IPS DF 4.7 (cell line): Measurements from ENCODE around the gene ADAM12.

Experiments
- DNase-seq: peaks from one replicate; pipeline ENCODE4 v3.0.0-alpha.2; 2013; ENCODE audit warnings: low spot score; ENCODE audit errors: extremely low read depth

The ADAM12 gene

DNA sequence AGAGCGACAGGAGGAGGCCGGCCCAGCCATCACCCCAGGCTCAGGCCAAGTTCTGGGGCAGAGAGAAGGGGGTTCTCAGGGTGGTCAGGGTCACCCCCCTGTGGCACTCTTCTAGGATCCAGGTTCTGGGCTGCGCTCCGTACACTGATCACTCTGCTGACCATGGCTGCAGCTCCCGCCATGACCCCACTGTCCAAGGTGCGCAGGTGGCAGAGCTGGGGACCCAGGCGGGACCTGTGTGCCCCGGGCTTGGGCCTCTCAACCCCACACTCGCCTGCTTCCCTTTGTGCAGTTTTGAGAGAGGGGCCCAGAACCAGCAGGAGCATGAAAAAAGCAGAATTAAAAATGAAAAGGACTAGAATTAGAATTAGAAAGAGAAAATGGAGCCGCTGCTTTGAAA, 264.8 kb downstream of the ADAM12 start:
- DNase-seq = no peak

DNA sequence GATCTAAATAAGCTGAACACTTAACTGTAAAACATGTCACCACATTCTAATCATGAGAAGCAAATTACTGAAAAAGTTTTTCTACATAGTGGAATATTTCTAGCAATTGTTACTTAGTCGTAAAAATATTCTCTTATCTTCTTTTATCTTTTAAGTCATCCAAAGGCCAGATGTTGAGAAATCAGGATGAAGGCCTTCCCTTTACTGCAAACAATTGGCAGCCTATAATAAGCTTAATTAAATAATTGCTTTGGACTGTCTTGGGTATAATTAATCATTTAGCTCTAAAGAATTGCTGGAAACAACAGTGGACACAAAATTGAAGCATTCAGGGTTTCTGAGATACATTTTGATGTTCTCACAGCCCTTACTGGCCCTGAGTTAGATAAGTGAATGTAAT, 265.4 kb downstream of the ADAM12 start:
- no peak for DNase-seq

DNA sequence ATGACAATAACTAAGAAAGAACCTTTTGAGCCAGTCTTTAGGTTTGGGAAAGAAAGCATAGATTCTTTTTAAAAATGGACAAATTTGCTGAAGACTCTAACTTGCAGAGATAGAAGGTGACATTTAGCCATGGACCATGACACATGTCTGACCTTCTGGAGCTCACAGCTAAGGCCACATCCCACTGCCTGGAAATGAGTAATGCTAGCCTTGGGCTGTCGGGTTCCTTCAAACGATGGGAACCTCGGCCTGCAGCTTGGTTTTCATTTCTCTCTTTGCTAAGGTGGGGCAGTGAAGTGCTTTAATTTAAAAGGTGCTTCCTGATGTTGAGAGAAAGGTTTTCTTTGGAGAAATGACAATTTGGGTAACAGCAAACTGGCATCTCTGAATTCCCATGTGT, 268.7 kb downstream of the ADAM12 start:
- no peak for DNase-seq

DNA sequence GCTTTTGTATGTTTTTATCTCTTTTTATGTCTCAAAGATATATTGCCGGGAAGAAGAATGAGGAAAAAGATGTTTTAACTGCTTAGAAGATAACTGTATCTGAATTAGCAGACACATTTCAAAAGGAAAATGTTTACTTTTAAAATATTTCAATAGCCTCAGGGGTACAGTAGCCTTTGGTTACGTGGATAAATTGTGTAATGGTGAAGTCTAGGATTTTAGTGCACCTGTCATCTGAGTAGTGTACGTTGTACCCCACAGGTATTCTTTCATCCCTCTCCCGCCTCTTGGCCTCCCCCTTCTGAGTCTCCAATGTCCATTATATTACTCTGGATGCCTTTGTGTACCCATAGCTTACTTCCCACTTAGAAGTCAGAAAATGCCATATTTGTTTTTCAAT, 269.8 kb downstream of the ADAM12 start:
- no peak for DNase-seq

DNA sequence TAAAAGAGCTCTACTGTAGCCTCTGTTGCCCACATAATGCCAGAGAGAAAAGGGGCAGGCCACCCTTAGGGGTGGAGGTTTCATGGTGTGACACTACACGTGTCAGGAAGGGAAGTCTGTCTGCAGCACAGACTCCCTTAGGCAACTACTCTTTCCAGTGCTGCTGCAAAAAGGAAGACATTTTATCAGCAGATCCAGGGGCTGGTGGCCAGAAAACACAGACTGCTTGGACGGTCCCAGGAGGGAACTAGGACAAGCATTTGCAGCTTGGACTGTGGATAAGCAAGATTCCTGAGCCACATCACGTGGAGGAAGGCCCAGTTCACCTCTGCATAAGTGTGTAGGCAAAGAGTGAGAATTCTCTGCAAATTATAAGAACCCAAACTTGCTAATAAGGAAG, 271.1 kb downstream of the ADAM12 start:
- no peak for DNase-seq

DNA sequence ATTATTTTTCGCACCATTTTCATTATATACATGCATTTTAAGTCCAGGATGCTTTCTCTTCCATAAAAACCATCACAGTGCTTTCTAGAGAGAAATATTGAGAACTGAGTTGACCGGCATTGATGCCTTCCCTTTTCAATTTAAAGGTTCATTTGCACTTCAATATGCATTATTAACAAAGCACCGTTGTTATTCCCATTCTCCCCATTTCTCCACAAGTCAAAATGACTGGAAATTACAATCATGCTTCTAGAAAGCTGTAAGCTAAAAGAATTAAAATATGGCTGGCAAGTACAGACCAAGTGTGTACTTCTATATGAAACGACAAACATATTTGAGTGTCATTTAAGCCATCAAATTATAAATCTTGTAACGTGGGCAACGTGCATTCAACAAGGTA, 272.4 kb downstream of the ADAM12 start:
- no peak for DNase-seq

DNA sequence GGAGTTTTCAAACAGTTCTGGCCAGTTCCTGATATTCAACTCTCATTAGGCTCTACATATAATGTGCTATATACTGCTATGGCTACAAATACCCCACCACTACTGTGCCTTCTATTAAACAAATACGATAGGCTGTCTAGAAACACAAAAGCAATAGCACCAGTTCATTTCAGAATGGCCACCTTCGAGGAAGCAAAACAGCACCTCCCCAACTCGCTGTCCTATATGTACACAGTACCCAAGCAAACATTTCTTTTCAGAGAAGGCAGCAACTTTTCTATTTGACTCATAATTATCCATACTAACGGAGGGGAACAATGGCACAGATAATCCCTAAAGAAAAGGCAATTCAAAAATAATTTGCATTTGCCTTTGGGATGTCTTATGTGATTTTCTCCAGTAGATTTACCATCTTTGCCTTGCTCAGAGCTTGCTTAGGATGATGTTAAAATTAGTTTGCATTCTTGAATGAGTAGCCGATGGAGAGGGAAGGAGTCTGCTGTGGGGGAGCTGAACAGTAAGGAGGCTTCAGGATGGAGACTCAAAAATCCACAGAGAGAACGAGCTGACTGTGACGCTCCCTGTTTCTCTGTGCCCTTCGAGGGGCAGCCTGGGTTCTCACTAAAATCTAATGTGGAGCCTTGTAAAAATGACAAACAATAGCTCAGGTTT, 273.3 kb downstream of the ADAM12 start:
- no peak for DNase-seq

DNA sequence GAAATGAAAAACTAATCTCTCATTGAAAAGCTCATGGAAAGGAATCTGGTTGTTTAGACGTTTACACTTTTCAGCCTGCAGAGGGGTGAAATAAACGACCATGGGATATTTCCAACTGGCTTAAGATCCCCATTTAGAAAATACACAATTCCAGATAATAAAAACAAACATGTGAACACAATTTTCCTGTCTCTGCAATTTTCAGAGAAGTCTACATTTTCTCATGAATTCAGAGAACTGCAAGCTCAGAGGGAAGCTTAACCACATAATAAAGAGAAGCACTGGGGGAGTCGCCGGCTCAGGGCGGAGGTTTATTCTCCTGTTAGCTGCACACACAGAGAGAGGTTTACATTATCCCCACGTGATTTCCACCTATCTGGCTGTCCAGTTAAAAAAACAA, 276.8 kb downstream of the ADAM12 start:
- DNase-seq = no peak

DNA sequence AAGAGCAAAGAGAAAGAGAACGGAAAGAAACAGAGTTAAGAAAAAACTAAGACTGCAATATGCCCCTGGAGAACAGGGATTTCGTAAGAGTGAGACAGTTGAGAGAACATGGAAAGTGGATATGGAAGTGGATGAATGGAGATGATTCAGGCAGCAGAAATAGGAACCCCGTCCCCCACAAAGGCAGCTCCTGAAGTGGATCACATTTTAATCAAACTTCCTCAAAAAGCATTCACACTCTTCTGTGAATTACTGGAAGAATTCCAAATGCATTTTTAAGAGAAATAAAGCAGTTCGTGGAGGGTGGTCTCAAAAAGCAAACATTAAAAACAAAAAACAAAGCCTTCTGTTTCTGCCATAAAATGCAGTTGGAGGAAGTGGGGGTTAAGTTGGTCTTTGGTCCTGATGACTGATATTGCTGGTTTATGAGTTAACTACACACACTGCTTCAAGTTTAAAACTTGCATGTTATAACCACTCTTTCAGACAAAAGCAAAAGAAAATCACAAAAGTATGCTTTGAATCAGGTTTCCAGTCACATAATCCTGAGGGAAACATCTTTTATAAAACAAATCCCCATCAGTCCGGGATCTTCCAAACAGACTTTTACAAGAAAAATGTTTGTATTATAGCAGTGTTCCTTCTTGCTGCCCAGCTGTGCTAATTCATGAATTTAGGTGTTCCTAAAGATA, 277.6 kb downstream of the ADAM12 start:
- no peak for DNase-seq

DNA sequence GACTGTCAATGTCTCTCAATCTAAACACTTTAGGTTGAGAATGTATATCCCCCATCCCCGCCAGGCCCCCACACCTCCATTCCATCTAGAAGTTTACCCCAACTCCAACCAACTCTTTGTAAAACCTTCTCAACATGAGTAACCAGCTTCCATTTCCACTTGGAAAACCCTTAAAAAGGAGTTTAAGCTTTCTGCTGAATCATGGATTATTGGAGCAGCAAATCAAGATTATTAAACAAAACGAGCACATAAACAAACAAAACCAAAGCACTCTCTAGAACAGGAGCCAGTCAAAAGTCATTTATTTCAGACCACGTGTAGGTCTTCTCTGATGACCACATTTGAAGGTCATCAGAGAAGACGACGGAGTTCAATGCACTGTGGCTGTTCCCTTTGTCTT, 278.4 kb downstream of the ADAM12 start:
- DNase-seq = no peak

DNA sequence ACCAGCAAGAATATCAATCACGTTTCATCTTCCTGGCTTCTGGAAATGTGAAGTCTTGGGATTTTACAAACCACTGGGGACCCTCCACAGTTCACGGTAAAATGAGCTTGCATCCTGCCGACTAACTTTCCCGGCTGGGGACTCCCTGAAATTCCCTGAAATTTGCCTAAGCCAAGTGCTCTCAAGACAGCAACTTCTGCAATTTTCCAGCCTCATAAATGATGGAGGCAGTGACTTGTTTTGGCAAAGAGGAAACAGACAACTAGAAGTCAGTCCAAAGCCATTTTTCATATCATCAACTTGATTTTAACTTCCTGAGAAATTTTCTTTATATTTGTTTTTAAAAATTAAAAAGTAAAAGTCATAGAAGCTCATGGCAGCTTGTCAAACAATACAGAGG, 279.6 kb downstream of the ADAM12 start:
- no peak for DNase-seq

DNA sequence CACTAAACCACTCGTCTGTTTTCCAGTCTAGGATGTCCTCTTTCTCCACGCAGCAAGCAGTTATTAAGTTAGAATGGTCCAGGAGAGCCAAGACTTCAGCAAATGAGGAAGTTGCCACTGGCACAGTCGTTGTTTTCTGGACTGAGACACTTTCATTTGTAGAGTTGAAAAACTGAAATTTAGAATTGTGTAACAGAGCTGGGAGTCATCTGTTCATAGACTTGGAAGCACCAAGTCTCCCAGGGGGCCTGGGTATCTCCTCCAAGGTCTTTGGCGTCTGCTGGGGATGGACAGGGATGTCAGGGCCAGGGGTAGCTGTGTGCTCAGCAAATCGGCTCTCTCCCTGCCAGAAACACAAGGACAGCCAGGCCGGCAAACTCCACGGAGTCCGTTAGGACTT, 283.5 kb downstream of the ADAM12 start:
- no peak for DNase-seq

DNA sequence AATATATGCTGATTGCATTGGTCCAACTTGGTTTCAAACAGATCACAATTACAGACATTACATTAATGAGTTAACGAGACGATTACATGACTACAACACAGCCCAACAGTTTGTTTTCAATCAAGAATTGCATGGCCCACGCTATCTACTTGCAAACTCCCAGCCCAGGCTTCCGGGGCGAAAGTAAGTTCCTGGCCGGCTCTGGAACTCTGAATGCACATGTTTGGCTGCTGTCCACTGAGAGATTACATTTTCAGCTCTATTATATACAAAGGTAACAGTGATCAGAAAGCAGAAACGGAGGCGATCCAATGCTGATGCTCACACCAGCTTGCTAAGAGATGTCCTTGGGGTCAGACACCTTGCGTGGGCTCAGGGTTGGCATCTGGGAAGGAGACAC, 285.6 kb downstream of the ADAM12 start:
- DNase-seq = no peak

DNA sequence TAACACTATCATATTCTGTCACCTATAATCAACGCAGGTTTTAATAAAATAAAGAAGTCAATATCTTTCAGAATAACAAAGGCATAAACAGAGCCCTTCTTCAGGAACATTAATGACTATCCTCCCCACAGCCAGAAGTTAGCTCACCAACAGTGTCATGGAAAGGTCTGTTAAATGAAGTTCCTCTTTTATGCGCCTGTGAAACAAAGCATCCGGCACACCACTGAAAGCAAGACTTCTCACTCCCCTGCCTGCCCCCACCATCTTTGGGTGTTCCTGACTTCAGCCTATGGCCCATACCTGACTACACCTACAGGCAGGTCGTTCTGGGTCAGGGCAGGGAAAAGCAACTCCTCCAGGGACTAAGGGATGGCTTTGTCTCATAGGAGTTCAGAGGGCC, 286.5 kb downstream of the ADAM12 start:
- DNase-seq = no peak

DNA sequence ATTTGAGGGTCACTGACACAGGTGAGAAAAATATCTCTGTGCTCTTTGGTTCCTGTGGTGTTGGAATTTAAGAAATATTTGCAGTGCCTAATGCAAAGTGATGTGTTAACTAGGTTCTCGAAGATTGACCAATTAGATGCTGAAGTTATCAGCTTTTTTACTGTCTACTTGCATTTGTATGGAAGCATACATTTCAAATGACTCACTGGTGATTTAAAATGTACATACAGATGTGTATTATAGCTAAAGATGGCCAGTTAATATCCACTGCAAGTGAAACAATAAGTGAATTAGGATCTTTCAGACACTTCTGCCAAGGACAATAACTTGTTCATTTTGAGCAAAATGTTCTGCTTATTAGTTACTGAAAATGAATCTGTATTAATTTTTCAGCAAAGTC, 287.0 kb downstream of the ADAM12 start:
- no peak for DNase-seq

DNA sequence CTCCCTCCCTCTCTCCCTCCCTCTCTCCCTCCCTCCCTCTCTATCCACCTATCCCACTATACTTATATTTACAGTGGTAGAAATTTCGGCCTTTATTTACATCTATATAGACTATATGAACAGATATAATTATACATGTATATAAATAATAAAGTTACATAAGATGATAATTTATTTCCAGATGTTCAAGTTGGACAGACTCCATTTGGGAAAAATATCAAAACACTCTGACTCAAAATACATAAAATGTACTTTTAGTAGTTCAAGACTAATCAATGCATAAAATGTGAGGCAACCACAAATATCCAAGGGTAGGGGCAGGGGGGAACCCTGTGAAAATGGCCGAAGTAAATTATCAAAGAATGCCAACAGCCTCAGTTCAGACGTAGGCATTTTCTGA, 288.9 kb downstream of the ADAM12 start:
- DNase-seq = no peak

DNA sequence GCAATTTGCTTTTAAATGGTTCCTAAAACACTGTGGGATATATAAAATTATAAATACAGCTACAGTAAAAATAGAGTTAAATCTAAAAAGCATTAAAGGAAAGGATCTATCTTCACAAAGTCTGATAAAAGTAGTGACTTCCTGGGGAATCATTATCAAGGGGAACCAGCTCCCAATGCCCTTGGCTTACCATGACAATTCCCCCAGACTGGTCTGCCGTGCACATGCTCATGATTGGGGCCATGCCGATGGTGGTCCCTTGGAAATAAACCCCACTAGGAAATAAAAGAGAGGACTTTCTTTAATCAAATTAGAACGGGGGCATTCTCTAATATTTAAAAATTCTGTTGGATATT, 290.1 kb downstream of the ADAM12 start:
- DNase-seq = no peak

DNA sequence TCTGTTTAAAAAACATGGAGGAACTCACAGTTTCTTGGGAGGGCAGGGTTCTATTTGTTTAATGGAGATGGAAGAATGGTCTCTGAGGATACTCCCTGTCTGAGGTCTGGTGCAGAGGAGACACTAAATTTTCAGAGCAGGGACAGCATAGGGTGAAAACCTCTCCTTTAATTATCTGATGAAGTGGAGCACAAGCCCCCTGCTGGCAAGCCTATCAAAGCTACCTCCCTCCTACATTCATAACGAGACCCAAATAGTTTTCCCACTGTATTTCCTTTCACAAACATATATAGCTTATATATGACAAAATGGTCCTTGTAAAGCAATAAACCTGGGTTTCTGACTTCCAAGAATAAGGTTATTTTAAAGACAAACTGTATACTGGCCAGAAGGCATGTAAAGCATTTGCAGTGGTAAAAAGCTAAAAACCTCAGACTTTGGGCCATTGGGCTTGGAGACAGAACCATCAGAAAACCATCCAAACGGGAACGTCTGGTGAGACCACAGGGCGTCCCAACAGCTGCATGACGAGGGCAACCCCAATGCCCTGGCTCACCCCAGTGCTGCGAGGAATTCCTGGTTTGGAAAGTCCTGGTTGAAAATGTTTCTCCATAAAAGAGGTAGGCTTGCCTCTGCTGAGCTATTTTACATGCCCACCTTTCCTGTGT, 290.6 kb downstream of the ADAM12 start:
- no peak for DNase-seq

DNA sequence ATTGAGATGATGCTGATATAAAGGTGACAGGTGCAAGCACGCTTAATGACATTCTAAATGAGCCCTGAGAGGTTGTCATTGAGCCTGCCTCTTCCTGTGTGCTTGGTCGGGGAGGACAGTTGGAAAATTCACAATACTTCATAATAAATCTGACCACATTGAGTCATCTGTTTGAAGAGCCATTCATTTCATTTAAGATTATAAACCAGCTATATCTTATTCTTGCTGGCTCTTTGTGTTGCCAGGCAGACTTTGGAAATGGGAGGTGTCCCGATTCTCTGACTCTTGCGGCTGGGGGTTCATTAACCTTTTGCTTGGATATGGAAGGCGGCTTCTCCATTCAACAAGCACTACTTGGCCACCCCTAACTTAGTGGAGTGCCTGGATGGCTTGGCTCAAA, 293.7 kb downstream of the ADAM12 start:
- DNase-seq = no peak

DNA sequence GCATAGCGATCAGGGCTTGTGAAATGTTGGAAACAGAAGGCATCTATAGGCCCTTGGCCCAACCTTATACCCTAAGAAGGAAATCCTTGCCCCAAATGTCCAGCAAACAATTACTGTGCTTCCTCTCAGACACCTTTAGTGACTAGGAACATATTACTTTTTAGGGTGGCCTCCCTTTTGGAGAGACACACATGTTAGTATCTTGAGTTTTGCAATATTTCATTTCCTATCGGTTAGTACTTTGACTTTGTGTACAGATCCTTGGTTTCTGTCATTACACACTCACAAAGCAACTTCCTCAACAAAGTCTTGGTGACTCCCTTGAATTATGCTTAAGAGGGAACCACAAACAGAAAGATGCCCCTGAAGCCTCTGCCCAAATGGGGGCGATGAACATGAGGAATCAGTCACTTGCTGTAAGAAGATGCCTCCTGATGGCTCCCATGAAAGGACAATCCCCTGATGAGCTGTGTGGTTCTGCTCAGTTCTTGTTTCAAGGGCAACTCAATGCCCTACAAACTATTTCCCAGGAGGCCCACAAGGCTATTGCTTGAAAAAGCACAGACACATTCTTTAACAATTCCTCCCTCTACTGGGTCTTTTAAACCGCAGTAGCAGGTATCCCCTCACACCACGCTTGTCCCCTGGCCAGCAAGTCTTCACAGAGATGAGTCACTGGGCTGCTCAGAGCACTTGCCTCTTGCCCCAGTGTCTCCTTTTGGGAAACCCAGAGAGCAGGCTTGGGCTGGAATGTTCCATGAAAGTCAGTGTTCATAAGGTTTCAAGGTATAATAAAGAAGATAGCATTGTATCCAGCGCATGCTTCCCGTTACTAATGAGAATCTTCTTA, 295.7 kb downstream of the ADAM12 start:
- DNase-seq = no peak

DNA sequence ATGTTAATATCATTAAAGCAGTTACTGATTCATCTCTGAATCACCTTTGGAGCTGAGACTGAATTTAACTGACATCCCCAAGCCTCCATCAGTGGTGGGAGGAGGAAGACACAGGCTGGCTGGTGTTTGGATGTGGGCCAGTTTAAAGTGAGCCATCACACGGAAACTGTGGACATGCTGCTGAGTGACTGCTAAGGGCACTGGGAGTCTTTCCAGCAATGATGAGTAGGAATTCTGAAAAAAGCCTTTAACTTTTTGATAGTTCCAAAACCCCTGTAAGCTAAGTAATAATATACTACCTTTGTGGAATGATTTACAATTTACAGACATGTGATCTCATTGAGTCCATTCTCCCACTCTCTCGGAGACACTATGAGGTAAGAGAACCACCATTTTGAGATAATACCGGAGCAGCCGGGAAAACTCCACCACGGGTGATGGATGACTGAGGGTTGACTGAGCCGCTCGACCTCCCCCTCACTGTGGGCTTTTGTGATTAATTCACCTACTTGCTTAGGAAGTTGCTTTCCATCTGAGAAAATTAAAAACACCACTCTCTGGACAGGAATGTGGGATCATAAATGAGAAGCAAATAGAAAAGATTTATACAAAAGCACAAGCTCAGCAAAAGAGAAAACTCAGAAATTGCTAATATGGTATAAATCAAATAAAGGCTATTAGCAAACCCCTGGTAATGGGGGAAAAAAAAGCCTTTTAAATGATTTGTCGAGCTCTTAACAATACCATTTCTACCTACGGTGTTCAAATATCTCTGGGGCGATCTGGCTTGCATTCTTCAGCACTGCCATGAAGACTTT, 297.2 kb downstream of the ADAM12 start:
- no peak for DNase-seq
